ENCODE data around the gene SLC46A1.

GRCh38 chr17:28385037-28385400 is 21.0 kb downstream of the SLC46A1 start:
- TF ChIP-seq SUZ12 (IDR thresholded peaks at IDR 0.05): no peak
- TF ChIP-seq BHLHE40 (IDR thresholded peaks at IDR 0.05; ENCODE audit: borderline replicate concordance): no peak

Measured in HEK293T (cell line).